Panc1 (cell line): ENCODE data around the gene UBL5. TPM values are rescaled to one million over a fixed set of nuclear protein-coding genes. Genes with fewer than 3 reads are reported as not detected.
A peak's percentile ranks its signal among the peaks of the same experiment; 100 is the strongest.

ENCODE experiments used
- ATAC-seq: fragments of 200-7000 bp; cut with Tn5 transposase; 2 replicates; pipeline ENCODE4 v1.9.1; 2020; ENCODE audit warnings: mild to moderate bottlenecking, moderate library complexity
- BruUV-seq: library from RNA; stranded (reverse); fragments of 400-500 nt; replicated peaks from 2 replicates; lab custom pipeline; 2021; lab: Mats Ljungman, UMichigan
- CTCF ChIA-PET: fragments of 300-600 bp; sonication (Branson Sonifier 250); formaldehyde crosslinking; loops from one replicate; lab custom pipeline; 2022; ENCODE audit warnings: antibody characterized with exemption; lab: Charles Lee
- POLR2A ChIA-PET: fragments of 300-600 bp; sonication (Branson Sonifier 250); formaldehyde crosslinking; loops from one replicate; lab custom pipeline; 2022; ENCODE audit warnings: antibody characterized with exemption; lab: Charles Lee
- DNase-seq: peaks from one replicate; pipeline ENCODE4 v3.0.0-alpha.2; 2010; ENCODE audit warnings: low read depth, low spot score
- H3K27ac ChIP-seq: 2 replicates; pipeline ENCODE4 v1.5.1; 2011; ENCODE audit warnings: mild to moderate bottlenecking, low read length, inconsistent platforms
- H3K27me3 ChIP-seq: fragments of 200-500 bp; sonication (Bioruptor generic); 2 replicates; pipeline ENCODE4 v1.6.0; 2014; ENCODE audit warnings: low read length, inconsistent platforms; ENCODE audit not compliant: control insufficient read depth, insufficient read depth
- H3K36me3 ChIP-seq: fragments of 200-500 bp; sonication (Bioruptor generic); 2 replicates; pipeline ENCODE4 v1.5.1; 2014; ENCODE audit warnings: inconsistent platforms, mild to moderate bottlenecking, low read length, moderate library complexity; ENCODE audit not compliant: control insufficient read depth, insufficient read depth
- H3K4me1 ChIP-seq: 2 replicates; pipeline ENCODE4 v1.5.1; 2011; ENCODE audit warnings: inconsistent platforms, mild to moderate bottlenecking, low read length, moderate library complexity; ENCODE audit not compliant: control insufficient read depth, insufficient read depth
- H3K4me3 ChIP-seq, 2 experiments: 2 replicates each; pipeline ENCODE4 v1.5.1; 2011 to 2012; ENCODE audit warnings: low read depth in 2 of 2, low read length in 2 of 2, mild to moderate bottlenecking in 2 of 2, inconsistent platforms in 1 of 2, moderate library complexity in 1 of 2
- H3K9me3 ChIP-seq: fragments of 200-500 bp; sonication (Bioruptor generic); 2 replicates; pipeline ENCODE4 v1.5.1; 2014; ENCODE audit warnings: low read depth, mild to moderate bottlenecking, inconsistent platforms, low read length, moderate library complexity; ENCODE audit not compliant: control insufficient read depth, insufficient read depth
- POLR2AphosphoS5 ChIP-seq: IDR thresholded peaks from 2 replicates; pipeline ENCODE4 v1.6.1; 2012; ENCODE audit warnings: mild to moderate bottlenecking, low read depth, low read length, moderate library complexity
- SIN3A ChIP-seq: IDR thresholded peaks from 2 replicates; pipeline ENCODE4 v1.6.1; 2012; ENCODE audit warnings: low read depth, mild to moderate bottlenecking, low read length, moderate library complexity, borderline replicate concordance; ENCODE audit not compliant: insufficient read depth
- TCF7L2 ChIP-seq: IDR thresholded peaks from 2 replicates; pipeline ENCODE4 v1.6.1; 2011; ENCODE audit warnings: mild to moderate bottlenecking, low read depth, low read length, inconsistent platforms
- in situ Hi-C: cut with HindIII; loops from 2 replicates; pipeline ENCODE4 v1.10.0; 2016; ENCODE audit warnings: low sequenced_read_pairs, low pct_unique_long_range_greater_than_20kb
- intact Hi-C: fragments of 100-400 bp; cut with micrococcal nuclease; formaldehyde crosslinking; loops from one replicate; pipeline ENCODE4 v1.10.0; 2022; ENCODE audit not compliant: unreplicated experiment
- total RNA-seq: library from RNA; stranded (reverse); gene quantifications from one replicate; pipeline ENCODE4 v1.2.1, GENCODE V29; 2021; ENCODE audit not compliant: unreplicated experiment
- TF ChIP-seq, protein P1 (sequence below), 2 experiments: IDR thresholded peaks; 2 replicates each; pipeline ENCODE4 v1.6.1; 2011 to 2012; ENCODE audit warnings: low read depth in 2 of 2, control low read depth in 1 of 2, low read length in 1 of 2, mild to moderate bottlenecking in 1 of 2, moderate library complexity in 1 of 2; ENCODE audit not compliant: insufficient read depth in 1 of 2
- TF ChIP-seq, protein P2 (sequence below): fragments of 450-650 bp; IDR thresholded peaks from 2 replicates; pipeline ENCODE4 v1.5.1; 2017; ENCODE audit warnings: mild to moderate bottlenecking

UBL5 gene
- total RNA-seq, 1 experiment from 2014 or later = 379 TPM

DNA sequence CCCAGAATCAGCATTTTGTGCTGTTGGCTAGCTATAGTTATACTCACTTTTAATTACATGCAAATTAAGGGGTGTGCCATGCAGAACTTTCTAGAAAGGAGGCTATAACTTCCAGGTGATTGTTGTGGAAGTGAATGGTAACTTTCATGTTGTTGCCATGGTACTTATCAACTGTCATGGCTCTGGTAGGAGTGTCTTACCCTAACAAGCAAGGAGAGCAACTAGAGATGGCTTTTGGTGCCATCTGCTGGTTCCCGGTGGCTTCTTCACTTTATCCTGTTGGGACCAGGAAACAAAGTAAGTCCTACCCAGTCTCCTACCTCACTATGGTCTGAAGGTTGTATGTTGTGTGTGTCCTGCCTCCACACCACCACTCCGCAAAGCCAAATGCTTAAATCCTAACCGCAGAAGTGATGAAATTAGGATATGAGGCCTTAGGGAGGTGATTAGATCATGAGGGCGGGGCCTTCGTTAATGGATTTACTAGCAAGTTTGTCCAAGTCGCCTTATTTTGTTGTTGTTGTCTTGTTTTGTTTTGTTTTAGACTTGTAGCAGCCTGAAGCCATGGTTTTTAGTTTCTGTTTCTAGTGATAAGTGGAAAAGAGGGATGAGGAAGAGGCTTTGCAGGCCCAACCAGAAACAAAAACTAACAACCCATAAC lies 31.5 kb upstream of the UBL5 start:
- ATAC-seq = peak; percentile 71
- in situ Hi-C loops = no loop called here

DNA sequence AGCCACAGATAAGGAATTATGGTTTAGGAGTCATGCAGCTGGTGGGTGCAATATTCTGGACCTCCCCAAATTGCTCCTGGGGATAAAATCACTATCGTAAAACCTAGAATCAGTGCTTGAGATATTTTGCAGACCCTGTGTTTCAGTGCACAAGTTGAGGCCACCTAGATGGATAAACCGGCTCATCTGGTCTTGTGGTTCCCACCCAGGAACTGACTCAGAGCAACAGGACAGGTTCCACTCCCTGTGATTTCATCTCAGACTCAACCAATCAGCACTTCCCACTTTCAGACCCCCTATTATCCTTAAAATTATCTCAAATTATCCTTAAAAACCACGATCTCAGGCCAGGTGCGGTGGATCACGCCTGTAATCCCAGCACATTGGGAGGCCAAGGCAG lies 29.8 kb upstream of the UBL5 start:
- ATAC-seq (no peak), DNase-seq (no peak)
- in situ Hi-C loops (no loop called here), intact Hi-C loops (loop anchor here (5.0 to 10.0 kb wide), 2 partner anchors 213 to 661 kb away; partner anchors contain the start of gene ZNF121)
- no peaks in the 10 kb centered on the region for H3K36me3 ChIP-seq
- H3K4me1 ChIP-seq = no peaks in the 10 kb centered on the region
- no TSS peak for BruUV-seq
- H3K27me3 ChIP-seq = no peaks in the 10 kb centered on the region
- POLR2A ChIA-PET = no interaction called here
- no peak overlapping the region for H3K27ac ChIP-seq
- CTCF ChIA-PET = interaction anchor here (0.6 kb wide), 1 partner anchor 172 kb away, joined by 6 read pairs; no protein-coding TSS in a partner anchor
- TF ChIP-seq, protein P1, sequence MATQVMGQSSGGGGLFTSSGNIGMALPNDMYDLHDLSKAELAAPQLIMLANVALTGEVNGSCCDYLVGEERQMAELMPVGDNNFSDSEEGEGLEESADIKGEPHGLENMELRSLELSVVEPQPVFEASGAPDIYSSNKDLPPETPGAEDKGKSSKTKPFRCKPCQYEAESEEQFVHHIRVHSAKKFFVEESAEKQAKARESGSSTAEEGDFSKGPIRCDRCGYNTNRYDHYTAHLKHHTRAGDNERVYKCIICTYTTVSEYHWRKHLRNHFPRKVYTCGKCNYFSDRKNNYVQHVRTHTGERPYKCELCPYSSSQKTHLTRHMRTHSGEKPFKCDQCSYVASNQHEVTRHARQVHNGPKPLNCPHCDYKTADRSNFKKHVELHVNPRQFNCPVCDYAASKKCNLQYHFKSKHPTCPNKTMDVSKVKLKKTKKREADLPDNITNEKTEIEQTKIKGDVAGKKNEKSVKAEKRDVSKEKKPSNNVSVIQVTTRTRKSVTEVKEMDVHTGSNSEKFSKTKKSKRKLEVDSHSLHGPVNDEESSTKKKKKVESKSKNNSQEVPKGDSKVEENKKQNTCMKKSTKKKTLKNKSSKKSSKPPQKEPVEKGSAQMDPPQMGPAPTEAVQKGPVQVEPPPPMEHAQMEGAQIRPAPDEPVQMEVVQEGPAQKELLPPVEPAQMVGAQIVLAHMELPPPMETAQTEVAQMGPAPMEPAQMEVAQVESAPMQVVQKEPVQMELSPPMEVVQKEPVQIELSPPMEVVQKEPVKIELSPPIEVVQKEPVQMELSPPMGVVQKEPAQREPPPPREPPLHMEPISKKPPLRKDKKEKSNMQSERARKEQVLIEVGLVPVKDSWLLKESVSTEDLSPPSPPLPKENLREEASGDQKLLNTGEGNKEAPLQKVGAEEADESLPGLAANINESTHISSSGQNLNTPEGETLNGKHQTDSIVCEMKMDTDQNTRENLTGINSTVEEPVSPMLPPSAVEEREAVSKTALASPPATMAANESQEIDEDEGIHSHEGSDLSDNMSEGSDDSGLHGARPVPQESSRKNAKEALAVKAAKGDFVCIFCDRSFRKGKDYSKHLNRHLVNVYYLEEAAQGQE (IDR thresholded peaks at IDR 0.05; ENCODE audit: insufficient read depth in 1 of 2, low read depth in 2 of 2, low read length in 1 of 2) = no peak
- TF ChIP-seq TCF7L2 = no peak
- no peak for TF ChIP-seq SIN3A
- no peak for TF ChIP-seq POLR2AphosphoS5
- TF ChIP-seq, protein P2, sequence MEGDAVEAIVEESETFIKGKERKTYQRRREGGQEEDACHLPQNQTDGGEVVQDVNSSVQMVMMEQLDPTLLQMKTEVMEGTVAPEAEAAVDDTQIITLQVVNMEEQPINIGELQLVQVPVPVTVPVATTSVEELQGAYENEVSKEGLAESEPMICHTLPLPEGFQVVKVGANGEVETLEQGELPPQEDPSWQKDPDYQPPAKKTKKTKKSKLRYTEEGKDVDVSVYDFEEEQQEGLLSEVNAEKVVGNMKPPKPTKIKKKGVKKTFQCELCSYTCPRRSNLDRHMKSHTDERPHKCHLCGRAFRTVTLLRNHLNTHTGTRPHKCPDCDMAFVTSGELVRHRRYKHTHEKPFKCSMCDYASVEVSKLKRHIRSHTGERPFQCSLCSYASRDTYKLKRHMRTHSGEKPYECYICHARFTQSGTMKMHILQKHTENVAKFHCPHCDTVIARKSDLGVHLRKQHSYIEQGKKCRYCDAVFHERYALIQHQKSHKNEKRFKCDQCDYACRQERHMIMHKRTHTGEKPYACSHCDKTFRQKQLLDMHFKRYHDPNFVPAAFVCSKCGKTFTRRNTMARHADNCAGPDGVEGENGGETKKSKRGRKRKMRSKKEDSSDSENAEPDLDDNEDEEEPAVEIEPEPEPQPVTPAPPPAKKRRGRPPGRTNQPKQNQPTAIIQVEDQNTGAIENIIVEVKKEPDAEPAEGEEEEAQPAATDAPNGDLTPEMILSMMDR = no peak
- no peak overlapping the region for H3K4me3 ChIP-seq
- no peaks in the 10 kb centered on the region for H3K9me3 ChIP-seq

More for the DNA sequence above, 31.5 kb upstream of the UBL5 start:
- Histone ChIP-seq H3K4me1 (no peaks in the 10 kb centered on the region), H3K27me3 (no peaks in the 10 kb centered on the region), H3K4me3 (0 out of 4 replicates have a peak overlapping the region, but pooled peaks of 1 of the 2 experiments have one; percentile 14), H3K9me3 (no peaks in the 10 kb centered on the region), H3K36me3 (no peaks in the 10 kb centered on the region), H3K27ac (no peak overlapping the region)
- TF ChIP-seq, protein P2 = peak; percentile 82
- no peak for TF ChIP-seq POLR2AphosphoS5
- ChIA-PET POLR2A (interaction anchor here (0.5 kb wide), 1 partner anchor 121 kb away, joined by 15 read pairs; the partner anchor contains the start of gene ZNF562), CTCF (no interaction called here)
- no TSS peak for BruUV-seq
- intact Hi-C loops = loop anchor here (5.0 to 10.0 kb wide), 2 partner anchors 211 to 659 kb away; partner anchors contain the start of gene ZNF121
- peak; percentile 88 for DNase-seq
